Hepatocyte (in vitro differentiated cells): Measurements from ENCODE around the gene CIDEC.

Experiments
- CTCF ChIP-seq: fragments of 200-600 bp; sonication (generic); IDR thresholded peaks from 2 replicates; pipeline ENCODE4 v1.5.1; 2016; ENCODE audit warnings: antibody characterized with exemption, mild to moderate bottlenecking; ENCODE audit not compliant: poor library complexity
- EZH2 ChIP-seq: fragments of 200-600 bp; sonication (generic); IDR thresholded peaks from 2 replicates; pipeline ENCODE4 v1.6.1; 2016; ENCODE audit warnings: antibody characterized with exemption, mild to moderate bottlenecking, borderline replicate concordance

GRCh38 chr3:9820946-9821345, 59.1 kb downstream of the CIDEC start:
- peak; percentile 19 for TF ChIP-seq CTCF
- TF ChIP-seq EZH2: no peak
